Esophagus squamous epithelium (tissue), 5 donors: ENCODE results near the gene ZDHHC18. TPM values are rescaled to one million over a fixed set of nuclear protein-coding genes. Genes with fewer than 3 reads are reported as not detected.
"Not testable (repeated sequence)": the region's sequence is repeated elsewhere in the genome, so short reads cannot be mapped to it uniquely, and the experiment has no call there.

Experiments used
- DNase-seq: peaks from one replicate; lab custom pipeline; 2025; lab: John Stamatoyannopoulos, UW
- H3K27ac ChIP-seq, 4 donors: fragments of 200-600 bp; sonication (generic); one replicate each; pipeline ENCODE4 v1.5.1; 2016 to 2019; ENCODE audit warnings: mild to moderate bottlenecking in 1 of 4
- H3K27me3 ChIP-seq, 4 donors: fragments of 200-600 bp; sonication (generic); 1 replicate in 3 of 4; 2 replicates in 1 of 4; pipeline versions ENCODE4 v1.5.1 to v1.6.0; 2017 to 2021; ENCODE audit warnings: antibody characterized with exemption in 1 of 4
- H3K36me3 ChIP-seq, 3 donors: fragments of 200-600 bp; sonication (generic); one replicate each; pipeline ENCODE4 v1.5.1; 2016 to 2019
- H3K4me1 ChIP-seq, 3 donors: fragments of 200-600 bp; sonication (generic); one replicate each; pipeline ENCODE4 v1.5.1; 2017 to 2019
- H3K4me3 ChIP-seq, 4 donors: fragments of 200-600 bp; sonication (generic); 1 replicate in 3 of 4; 2 replicates in 1 of 4; pipeline ENCODE4 v1.5.1; 2016 to 2019; ENCODE audit warnings: mild to moderate bottlenecking in 2 of 4, moderate library complexity in 1 of 4
- H3K9me3 ChIP-seq, 3 donors: fragments of 200-600 bp; sonication (generic); one replicate each; pipeline ENCODE4 v1.5.1; 2016 to 2019
- CTCF ChIP-seq, 6 experiments: fragments of 450-650 bp in 4 of 6; fragments of 200-600 bp in 2 of 6; sonication (generic) in 2 of 6; IDR thresholded peaks; one replicate each; pipeline ENCODE4 v1.5.1; 2016 to 2019; ENCODE audit warnings: antibody characterized with exemption in 6 of 6, mild to moderate bottlenecking in 4 of 6, moderate library complexity in 4 of 6
- POLR2A ChIP-seq, 4 donors: fragments of 450-650 bp; IDR thresholded peaks; one replicate each; pipeline ENCODE4 v1.6.1; 2017; ENCODE audit warnings: antibody characterized with exemption in 4 of 4, mild to moderate bottlenecking in 4 of 4, moderate library complexity in 3 of 4
- WGBS, 2 donors: methylation state at CpG; one replicate each; pipeline ENCODE4 v1.1.5; 2018; 5-methylcytosine and 5-hydroxymethylcytosine counted together
- intact Hi-C: fragments of 100-400 bp; cut with DNase I; formaldehyde crosslinking; loops from one replicate; pipeline ENCODE4 v1.15.0; 2022
- total RNA-seq, 4 donors: library from RNA; depleted of rRNA; stranded (reverse); fragments of >200 nt; gene quantifications; one replicate each; pipeline ENCODE4 v1.1.0, GENCODE V29; 2016
- donor health status: DM: yes; HTN: yes; CAD: no.

Gene ZDHHC18
- total RNA-seq, 4 donors from 2014 or later = 24.5 to 34.4 (median 29.4) TPM

- intact Hi-C loops, H3K4me1 ChIP-seq, H3K27ac ChIP-seq, H3K9me3 ChIP-seq, H3K27me3 ChIP-seq, DNase-seq, H3K36me3 ChIP-seq, H3K4me3 ChIP-seq: not testable (repeated sequence)
- 54 to 56% methylated on average over 10 to 11 of the region's 11 CpGs for WGBS, 2 donors
- peak; percentile 60 to 83 (median 68) for TF ChIP-seq CTCF (IDR thresholded peaks at IDR 0.05)
These were observed 16.4 kb upstream of the ZDHHC18 start for GRCh38 chr1:26810105-26810504.

GRCh38 chr1:26811057-26811456 lies 15.4 kb upstream of the ZDHHC18 start:
- no peaks in the 10 kb centered on the region for H3K27me3 ChIP-seq
- no peaks in the 10 kb centered on the region for H3K9me3 ChIP-seq
- 57 to 77% methylated on average over 4 of the region's 4 CpGs for WGBS, 2 donors
- H3K4me1 ChIP-seq = peaks cover 0 to 7% (median 0%) of the 10 kb centered on the region in 3 donors
- DNase-seq = no peak
- H3K4me3 ChIP-seq = no peak overlapping the region
- H3K36me3 ChIP-seq = no peaks in the 10 kb centered on the region
- no peak overlapping the region for H3K27ac ChIP-seq
- intact Hi-C loops = no loop called here
- TF ChIP-seq POLR2A (IDR thresholded peaks at IDR 0.05) (no peak), CTCF (IDR thresholded peaks at IDR 0.05) (no peak)

GRCh38 chr1:26811708-26812107 lies 14.8 kb upstream of the ZDHHC18 start:
- Histone ChIP-seq H3K9me3 (no peaks in the 10 kb centered on the region), H3K36me3 (no peaks in the 10 kb centered on the region), H3K4me1 (peaks cover 0 to 7% (median 0%) of the 10 kb centered on the region in 3 donors), H3K27ac (no peak overlapping the region), H3K27me3 (no peaks in the 10 kb centered on the region), H3K4me3 (no peak overlapping the region)
- DNase-seq = no peak
- TF ChIP-seq POLR2A (IDR thresholded peaks at IDR 0.05) (no peak), CTCF (IDR thresholded peaks at IDR 0.05) (no peak)
- intact Hi-C loops = no loop called here

GRCh38 chr1:26814377-26814776 lies 12.1 kb upstream of the ZDHHC18 start:
- Histone ChIP-seq H3K36me3 (no peaks in the 10 kb centered on the region), H3K9me3 (no peaks in the 10 kb centered on the region), H3K4me1 (peaks cover 0 to 7% (median 0%) of the 10 kb centered on the region in 3 donors), H3K27me3 (no peaks in the 10 kb centered on the region), H3K4me3 (no peak overlapping the region), H3K27ac (no peak overlapping the region)
- intact Hi-C loops = no loop called here
- 86 to 89% methylated on average over 2 of the region's 2 CpGs for WGBS, 2 donors
- DNase-seq = no peak
- TF ChIP-seq CTCF (IDR thresholded peaks at IDR 0.05) = no peak
- TF ChIP-seq POLR2A (IDR thresholded peaks at IDR 0.05) = no peak

- no peaks in the 10 kb centered on the region for H3K36me3 ChIP-seq
- 78 to 89% methylated on average over 3 of the region's 3 CpGs for WGBS, 2 donors
- intact Hi-C loops = no loop called here
These were observed 11.6 kb upstream of the ZDHHC18 start for GRCh38 chr1:26814893-26815292.

More at GRCh38 chr1:26814893-26815292, 11.6 kb upstream of the ZDHHC18 start:
- Histone ChIP-seq H3K27ac (no peak overlapping the region), H3K4me3 (no peak overlapping the region), H3K4me1 (peaks cover 0 to 7% (median 0%) of the 10 kb centered on the region in 3 donors), H3K27me3 (no peaks in the 10 kb centered on the region), H3K9me3 (no peaks in the 10 kb centered on the region)
- no peak for DNase-seq
- TF ChIP-seq POLR2A (IDR thresholded peaks at IDR 0.05) (no peak), CTCF (IDR thresholded peaks at IDR 0.05) (no peak)
